Activated T-cell treated with anti-CD3 and anti-CD28 coated beads, Interleukin-2, amount 50 U/mL, for 1 hour (primary cell): ENCODE measurements around the gene OLIG2.

ENCODE experiments used
- DNase-seq: peaks from one replicate; pipeline ENCODE4 v3.0.0-alpha.2; 2020

OLIG2 gene

GRCh38 chr21:33033961-33034413, 8.3 kb downstream of the OLIG2 start:
- DNase-seq: no peak

- no peak for DNase-seq
Observed at GRCh38 chr21:33035147-33035546, 9.4 kb downstream of the OLIG2 start.

- DNase-seq: no peak
Observed at GRCh38 chr21:33036430-33037162, 10.9 kb downstream of the OLIG2 start.

- DNase-seq: no peak
Observed at GRCh38 chr21:33037501-33037900, 11.8 kb downstream of the OLIG2 start.

GRCh38 chr21:33039536-33039935, 13.8 kb downstream of the OLIG2 start:
- no peak for DNase-seq

GRCh38 chr21:33040215-33040614, 14.5 kb downstream of the OLIG2 start:
- no peak for DNase-seq

- no peak for DNase-seq
Observed at GRCh38 chr21:33041981-33042380, 16.2 kb downstream of the OLIG2 start.

GRCh38 chr21:33042812-33043211, 17.1 kb downstream of the OLIG2 start:
- DNase-seq: no peak

GRCh38 chr21:33046455-33046854, 20.7 kb downstream of the OLIG2 start:
- no peak for DNase-seq

GRCh38 chr21:33047231-33047630, 21.5 kb downstream of the OLIG2 start:
- no peak for DNase-seq

GRCh38 chr21:33051925-33052324, 26.2 kb downstream of the OLIG2 start:
- no peak for DNase-seq

- no peak for DNase-seq
Observed at GRCh38 chr21:33053951-33054350, 28.2 kb downstream of the OLIG2 start.

- DNase-seq: no peak
Observed at GRCh38 chr21:33055991-33056390, 30.3 kb downstream of the OLIG2 start.

- no peak for DNase-seq
Observed at GRCh38 chr21:33057385-33057940, 31.7 kb downstream of the OLIG2 start.

GRCh38 chr21:33058527-33058926, 32.8 kb downstream of the OLIG2 start:
- DNase-seq: no peak

GRCh38 chr21:33058957-33059356, 33.2 kb downstream of the OLIG2 start:
- no peak for DNase-seq

- no peak for DNase-seq
Observed at GRCh38 chr21:33059380-33059841, 33.7 kb downstream of the OLIG2 start.

GRCh38 chr21:33061233-33061632, 35.5 kb downstream of the OLIG2 start:
- DNase-seq: no peak

GRCh38 chr21:33063375-33063883, 37.7 kb downstream of the OLIG2 start:
- DNase-seq: no peak

GRCh38 chr21:33063907-33064622, 38.3 kb downstream of the OLIG2 start:
- no peak for DNase-seq

GRCh38 chr21:33064623-33065390, 39.1 kb downstream of the OLIG2 start:
- no peak for DNase-seq

- no peak for DNase-seq
Observed at GRCh38 chr21:33067043-33067442, 41.3 kb downstream of the OLIG2 start.

- no peak for DNase-seq
Observed at GRCh38 chr21:33067457-33067856, 41.7 kb downstream of the OLIG2 start.
